ENCODE measurements around the gene HYAL1.

- no peak for TF ChIP-seq PATZ1 (CRISPR knock-in tag; IDR thresholded peaks at IDR 0.05; ENCODE audit: borderline replicate concordance)
- TF ChIP-seq ZNF70 (CRISPR knock-in tag; IDR thresholded peaks at IDR 0.05), result no peak
- TF ChIP-seq GLIS3 (CRISPR knock-in tag; IDR thresholded peaks at IDR 0.05), result no peak
- no peak for TF ChIP-seq ZNF8 (CRISPR knock-in tag; IDR thresholded peaks at IDR 0.05)
- no peak for TF ChIP-seq ZFP30 (CRISPR knock-in tag; IDR thresholded peaks at IDR 0.05)
- no peak for TF ChIP-seq RARB (CRISPR knock-in tag; IDR thresholded peaks at IDR 0.05)
- no peak for TF ChIP-seq ZFP3 (CRISPR knock-in tag; IDR thresholded peaks at IDR 0.05)
Measured at GRCh38 chr3:50270422-50271224, 32.8 kb downstream of the HYAL1 start.
